Left ventricle myocardium inferior (tissue), 1 donor: ENCODE data around the gene HDAC11. TPM values are rescaled to one million over a fixed set of nuclear protein-coding genes. Genes with fewer than 3 reads are reported as not detected.

ENCODE experiments used
- DNase-seq: peaks from one replicate; pipeline ENCODE4 v3.0.0-alpha.2; 2020
- H3K27ac ChIP-seq: fragments of 200-600 bp; replicated peaks from 2 replicates; pipeline ENCODE4 v1.8.0; 2021
- H3K27me3 ChIP-seq: fragments of 200-600 bp; 2 replicates; pipeline ENCODE4 v1.8.0; 2021; ENCODE audit warnings: low read depth
- H3K36me3 ChIP-seq: fragments of 200-600 bp; 2 replicates; pipeline ENCODE4 v1.8.0; 2021
- H3K4me1 ChIP-seq: fragments of 200-600 bp; 2 replicates; pipeline ENCODE4 v1.8.0; 2021
- H3K4me3 ChIP-seq: fragments of 200-600 bp; 2 replicates; pipeline ENCODE4 v1.8.0; 2021; ENCODE audit warnings: mild to moderate bottlenecking, moderate library complexity
- H3K9me3 ChIP-seq: fragments of 200-600 bp; replicated peaks from 2 replicates; pipeline ENCODE4 v1.8.0; 2021
- intact Hi-C: fragments of 100-400 bp; cut with micrococcal nuclease; formaldehyde crosslinking; loops from one replicate; pipeline ENCODE4 v1.11.0; 2022
- total RNA-seq: library from RNA; stranded (reverse); fragmentation: NEBNext Ultra II Directional; extraction: Animal tissue kit (Norgen Biotek cat#: 25700); gene quantifications from one replicate; pipeline ENCODE4 v1.2.1, GENCODE V29; 2021
- TF ChIP-seq, protein P1 (sequence below): fragments of 200-600 bp; IDR thresholded peaks from 2 replicates; pipeline ENCODE4 v1.8.0; 2021; ENCODE audit warnings: antibody characterized with exemption, mild to moderate bottlenecking, borderline replicate concordance
- donor health status: DM: no; HTN: yes; CAD: no; lungs with severe emphysema.

The HDAC11 gene
- total RNA-seq, 1 donor from 2014 or later = 34.3 TPM

DNA sequence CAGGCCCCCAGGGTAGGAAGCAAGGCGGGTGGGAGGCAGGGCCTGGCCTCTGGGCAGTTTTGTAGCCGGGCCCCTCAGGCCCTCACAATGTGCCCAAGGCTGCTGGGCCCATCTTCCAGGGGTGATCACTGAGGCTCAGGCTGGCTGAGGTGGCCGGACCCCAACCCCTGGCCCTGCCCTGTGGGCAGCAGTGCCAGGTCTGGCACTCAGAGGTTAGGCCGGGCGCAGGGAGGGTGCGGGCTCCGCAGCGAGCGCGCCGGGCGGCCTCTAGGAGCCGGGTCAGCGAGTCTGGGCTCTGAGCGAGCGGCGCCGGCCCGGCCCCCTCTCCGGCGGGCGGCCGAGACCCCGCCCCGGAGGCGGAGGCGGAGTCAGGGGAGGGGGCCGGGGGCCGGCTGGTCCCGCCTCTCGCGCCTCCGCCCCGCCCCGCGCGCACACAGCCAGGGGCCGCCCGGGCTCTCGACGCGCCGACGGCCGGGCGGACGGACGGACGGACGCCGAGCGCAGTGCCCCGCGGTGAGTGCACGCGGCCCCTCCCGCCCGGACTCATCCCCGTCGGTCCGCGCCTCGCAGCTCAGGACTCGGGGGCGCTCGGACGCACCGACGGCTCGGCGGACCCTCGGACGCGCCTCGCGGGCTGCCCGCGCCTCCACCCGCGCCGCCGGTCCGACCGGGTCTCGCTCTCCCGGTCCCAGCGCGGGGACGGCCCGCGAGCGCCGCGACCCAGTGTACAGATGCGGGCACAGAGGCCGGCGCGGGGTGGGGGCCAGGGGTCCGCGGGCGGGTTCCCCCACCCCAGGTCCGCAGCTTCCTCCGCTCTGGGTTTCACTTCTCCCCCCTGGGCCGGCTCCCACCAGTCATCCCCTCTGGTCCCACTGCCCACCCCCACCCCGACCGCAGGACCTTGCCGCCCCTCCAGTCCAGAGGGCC lies 68.9 kb downstream of the HDAC11 start, which contains the start of gene FBLN2:
Gene FBLN2 (plus strand): TSS at position 430 of the 927 bp plus-strand sequence. CDS start 21,231 bp downstream, outside the sequence.
- Histone ChIP-seq H3K27ac (peak within 1 kb of the TSS; percentile 82), H3K4me1 (peaks cover 60% of the 10 kb centered on the region), H3K9me3 (no peaks in the 10 kb centered on the region), H3K4me3 (peak within 1 kb of the TSS; percentile 67), H3K36me3 (no peaks in the 10 kb centered on the region), H3K27me3 (peaks cover 68% of the 10 kb centered on the region)
- peak; percentile 64 for DNase-seq
- TF ChIP-seq, protein P1, sequence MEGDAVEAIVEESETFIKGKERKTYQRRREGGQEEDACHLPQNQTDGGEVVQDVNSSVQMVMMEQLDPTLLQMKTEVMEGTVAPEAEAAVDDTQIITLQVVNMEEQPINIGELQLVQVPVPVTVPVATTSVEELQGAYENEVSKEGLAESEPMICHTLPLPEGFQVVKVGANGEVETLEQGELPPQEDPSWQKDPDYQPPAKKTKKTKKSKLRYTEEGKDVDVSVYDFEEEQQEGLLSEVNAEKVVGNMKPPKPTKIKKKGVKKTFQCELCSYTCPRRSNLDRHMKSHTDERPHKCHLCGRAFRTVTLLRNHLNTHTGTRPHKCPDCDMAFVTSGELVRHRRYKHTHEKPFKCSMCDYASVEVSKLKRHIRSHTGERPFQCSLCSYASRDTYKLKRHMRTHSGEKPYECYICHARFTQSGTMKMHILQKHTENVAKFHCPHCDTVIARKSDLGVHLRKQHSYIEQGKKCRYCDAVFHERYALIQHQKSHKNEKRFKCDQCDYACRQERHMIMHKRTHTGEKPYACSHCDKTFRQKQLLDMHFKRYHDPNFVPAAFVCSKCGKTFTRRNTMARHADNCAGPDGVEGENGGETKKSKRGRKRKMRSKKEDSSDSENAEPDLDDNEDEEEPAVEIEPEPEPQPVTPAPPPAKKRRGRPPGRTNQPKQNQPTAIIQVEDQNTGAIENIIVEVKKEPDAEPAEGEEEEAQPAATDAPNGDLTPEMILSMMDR = no peak
- intact Hi-C loops = no loop called here

DNA sequence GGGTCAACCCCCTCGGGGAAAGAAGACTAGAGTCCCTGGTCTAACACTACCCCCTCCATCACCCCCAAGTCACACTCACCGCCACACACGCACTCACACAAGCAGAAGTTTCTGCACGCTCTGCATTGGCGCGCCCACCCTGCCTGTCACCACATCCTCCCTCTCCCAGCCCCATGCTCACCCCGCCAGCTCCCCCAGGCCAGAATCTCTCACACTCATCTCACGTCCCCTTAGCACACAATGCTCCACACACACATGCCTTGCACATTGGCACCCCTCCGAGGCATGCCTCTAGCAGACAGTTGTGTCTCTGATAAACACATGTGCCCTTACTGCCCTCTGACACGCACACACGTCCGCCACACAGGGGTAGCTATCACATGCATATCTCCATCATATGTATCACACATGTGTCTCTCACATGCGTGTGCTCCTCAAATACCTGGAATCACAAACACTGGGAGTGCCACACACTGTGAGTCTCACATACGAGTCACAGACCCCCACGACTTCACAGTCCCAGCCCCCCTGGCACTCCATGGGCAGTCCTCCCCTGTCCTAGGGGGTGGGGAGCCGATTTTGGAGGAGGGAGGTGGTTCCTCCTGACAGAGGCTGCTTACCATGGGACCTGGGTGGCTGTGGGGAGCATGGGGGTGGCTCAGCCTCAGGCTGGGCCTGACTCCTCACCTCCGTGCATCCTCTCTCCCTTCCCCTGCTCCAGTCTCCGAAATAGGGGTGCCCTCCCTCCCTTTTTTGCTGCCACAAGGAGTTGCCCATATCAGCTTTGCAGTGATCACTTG lies 69.7 kb downstream of the HDAC11 start:
- Histone ChIP-seq H3K36me3 (no peaks in the 10 kb centered on the region), H3K27ac (peak overlapping the region; percentile 82), H3K4me3 (peak overlapping the region; percentile 67), H3K9me3 (no peaks in the 10 kb centered on the region), H3K27me3 (peaks cover 70% of the 10 kb centered on the region), H3K4me1 (peaks cover 67% of the 10 kb centered on the region)
- intact Hi-C loops = no loop called here
- no peak for DNase-seq
- TF ChIP-seq, protein P1 = no peak

DNA sequence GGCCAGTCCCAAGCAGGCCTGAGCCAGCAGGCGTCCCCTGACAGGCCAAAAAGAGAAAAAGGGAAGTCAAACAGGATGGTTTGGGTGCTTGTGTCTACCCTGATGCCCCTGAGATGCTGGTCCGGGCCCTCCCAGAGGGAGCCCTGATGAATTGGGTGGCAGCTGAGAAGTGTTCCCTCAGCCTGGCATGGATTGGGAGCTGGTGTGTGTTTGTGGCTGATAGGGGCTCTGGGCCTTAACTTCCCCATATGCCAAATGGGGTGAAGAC lies 70.3 kb downstream of the HDAC11 start:
- Histone ChIP-seq H3K4me1 (peaks cover 67% of the 10 kb centered on the region), H3K27ac (peak overlapping the region; percentile 82), H3K4me3 (peak overlapping the region; percentile 67), H3K27me3 (peaks cover 70% of the 10 kb centered on the region), H3K9me3 (no peaks in the 10 kb centered on the region), H3K36me3 (no peaks in the 10 kb centered on the region)
- intact Hi-C loops = no loop called here
- TF ChIP-seq, protein P1 = no peak
- DNase-seq = no peak

DNA sequence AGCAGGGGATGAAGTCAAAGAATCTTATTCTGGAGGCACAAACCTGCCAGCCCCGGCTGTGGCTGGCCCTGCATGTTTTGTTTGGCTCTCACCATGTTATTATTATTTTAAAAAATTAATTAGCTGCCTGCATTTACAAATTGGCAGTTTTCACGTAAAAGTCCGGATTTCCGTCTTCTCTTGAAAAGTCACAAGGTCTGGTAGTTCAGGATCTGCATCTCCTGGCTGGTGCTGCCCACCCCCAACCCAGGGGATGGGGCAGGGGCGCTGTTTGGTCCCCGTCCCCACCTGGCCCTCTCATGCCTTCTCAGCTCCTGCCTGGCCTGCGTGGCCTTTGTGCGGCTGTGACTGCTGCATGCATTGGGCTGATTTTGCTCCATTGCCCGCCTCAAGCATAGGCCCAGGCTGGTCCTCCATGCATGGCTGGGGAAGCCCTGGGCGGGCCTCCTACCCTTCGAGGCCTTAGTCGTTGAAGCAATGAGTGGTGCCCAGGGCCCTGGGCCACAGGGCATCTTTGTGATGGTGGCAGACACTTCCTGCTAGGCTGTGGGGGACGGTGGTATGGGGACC lies 70.8 kb downstream of the HDAC11 start:
- Histone ChIP-seq H3K4me3 (peak overlapping the region; percentile 67), H3K9me3 (no peaks in the 10 kb centered on the region), H3K36me3 (no peaks in the 10 kb centered on the region), H3K27ac (peak overlapping the region; percentile 82), H3K27me3 (peaks cover 72% of the 10 kb centered on the region), H3K4me1 (peaks cover 68% of the 10 kb centered on the region)
- no peak for DNase-seq
- intact Hi-C loops = no loop called here
- TF ChIP-seq, protein P1 = no peak

DNA sequence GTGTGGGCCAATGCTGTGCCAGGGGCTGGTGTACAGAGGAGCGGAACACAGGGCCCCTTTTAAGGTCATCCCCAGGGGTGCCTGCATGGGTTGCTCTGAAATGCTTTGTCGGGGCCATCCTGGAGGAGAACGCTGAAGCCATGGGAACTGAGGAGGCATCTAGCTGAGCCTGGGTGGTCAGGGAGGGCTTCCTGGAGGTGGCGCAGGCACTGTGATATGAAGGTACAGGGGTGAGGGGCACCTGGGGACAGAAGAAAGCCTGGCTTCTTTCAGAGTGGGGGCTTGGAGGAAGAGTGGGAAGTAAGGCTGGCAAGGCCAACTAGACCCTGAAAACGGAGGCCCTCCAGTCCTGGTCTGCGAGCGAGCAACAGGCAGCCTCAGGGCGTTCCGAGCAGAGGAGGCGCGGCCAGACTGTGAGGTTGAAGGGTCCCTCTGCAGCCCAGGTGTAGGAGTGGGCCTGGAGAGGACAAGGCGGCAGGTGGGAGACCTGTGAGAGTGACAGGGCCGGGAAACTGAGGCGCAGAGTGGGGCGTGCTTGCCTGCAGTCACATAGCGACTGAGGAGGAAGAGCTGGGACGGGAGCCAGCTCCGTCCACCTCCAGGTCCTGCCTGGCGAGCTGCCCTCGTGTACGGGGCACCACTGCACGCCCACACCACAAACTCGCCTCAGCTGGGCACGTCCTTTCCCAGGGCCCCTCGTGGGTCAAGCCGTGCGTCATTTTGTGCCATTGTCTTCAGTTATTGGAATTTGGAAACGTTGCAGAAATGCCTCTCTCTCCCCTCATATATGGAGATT lies 72.9 kb downstream of the HDAC11 start:
- intact Hi-C loops = no loop called here
- Histone ChIP-seq H3K9me3 (no peaks in the 10 kb centered on the region), H3K4me3 (peak overlapping the region; percentile 67), H3K4me1 (peaks cover 63% of the 10 kb centered on the region), H3K27ac (peak overlapping the region; percentile 57), H3K27me3 (peaks cover 74% of the 10 kb centered on the region), H3K36me3 (no peaks in the 10 kb centered on the region)
- DNase-seq = no peak
- TF ChIP-seq, protein P1 = no peak
